Measurements from ENCODE around the gene MBNL2. TPM values are rescaled to one million over a fixed set of nuclear protein-coding genes. Genes with fewer than 3 reads are reported as not detected.
A peak's percentile ranks its signal among the peaks of the same experiment; 100 is the strongest.

Gene MBNL2
- total RNA-seq, 1 donor from 2014 or later = 16.9 TPM

- Mint-ChIP-seq H3K9me3 (peaks cover 3% of the 10 kb centered on the region), H3K27ac (ENCODE audit: unreplicated experiment) (no peak overlapping the region), H3K4me3 (no peak overlapping the region), H3K4me1 (peaks cover 12% of the 10 kb centered on the region), H3K27me3 (ENCODE audit: low read depth) (no peaks in the 10 kb centered on the region), H3K36me3 (ENCODE audit: low read depth) (peaks cover 5% of the 10 kb centered on the region)
- TF ChIP-seq, protein P1, sequence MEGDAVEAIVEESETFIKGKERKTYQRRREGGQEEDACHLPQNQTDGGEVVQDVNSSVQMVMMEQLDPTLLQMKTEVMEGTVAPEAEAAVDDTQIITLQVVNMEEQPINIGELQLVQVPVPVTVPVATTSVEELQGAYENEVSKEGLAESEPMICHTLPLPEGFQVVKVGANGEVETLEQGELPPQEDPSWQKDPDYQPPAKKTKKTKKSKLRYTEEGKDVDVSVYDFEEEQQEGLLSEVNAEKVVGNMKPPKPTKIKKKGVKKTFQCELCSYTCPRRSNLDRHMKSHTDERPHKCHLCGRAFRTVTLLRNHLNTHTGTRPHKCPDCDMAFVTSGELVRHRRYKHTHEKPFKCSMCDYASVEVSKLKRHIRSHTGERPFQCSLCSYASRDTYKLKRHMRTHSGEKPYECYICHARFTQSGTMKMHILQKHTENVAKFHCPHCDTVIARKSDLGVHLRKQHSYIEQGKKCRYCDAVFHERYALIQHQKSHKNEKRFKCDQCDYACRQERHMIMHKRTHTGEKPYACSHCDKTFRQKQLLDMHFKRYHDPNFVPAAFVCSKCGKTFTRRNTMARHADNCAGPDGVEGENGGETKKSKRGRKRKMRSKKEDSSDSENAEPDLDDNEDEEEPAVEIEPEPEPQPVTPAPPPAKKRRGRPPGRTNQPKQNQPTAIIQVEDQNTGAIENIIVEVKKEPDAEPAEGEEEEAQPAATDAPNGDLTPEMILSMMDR (conservative IDR thresholded peaks at IDR 0.05) = no peak
- no peak for DNase-seq (ENCODE audit: low read depth, low spot score)
These were observed 97.1 kb downstream of the MBNL2 start for GRCh38 chr13:97319113-97319720.

- no peaks in the 10 kb centered on the region for H3K9me3 Mint-ChIP-seq
- DNase-seq (ENCODE audit: low read depth, low spot score) = no peak
- H3K4me1 Mint-ChIP-seq = peaks cover 12% of the 10 kb centered on the region
- no peak overlapping the region for H3K27ac Mint-ChIP-seq (ENCODE audit: unreplicated experiment)
- H3K27me3 Mint-ChIP-seq (ENCODE audit: low read depth) = no peaks in the 10 kb centered on the region
- TF ChIP-seq, protein P1 (conservative IDR thresholded peaks at IDR 0.05) = no peak
- no peaks in the 10 kb centered on the region for H3K36me3 Mint-ChIP-seq (ENCODE audit: low read depth)
- H3K4me3 Mint-ChIP-seq = no peak overlapping the region
These were observed 99.0 kb downstream of the MBNL2 start for GRCh38 chr13:97321101-97321500.

DNA sequence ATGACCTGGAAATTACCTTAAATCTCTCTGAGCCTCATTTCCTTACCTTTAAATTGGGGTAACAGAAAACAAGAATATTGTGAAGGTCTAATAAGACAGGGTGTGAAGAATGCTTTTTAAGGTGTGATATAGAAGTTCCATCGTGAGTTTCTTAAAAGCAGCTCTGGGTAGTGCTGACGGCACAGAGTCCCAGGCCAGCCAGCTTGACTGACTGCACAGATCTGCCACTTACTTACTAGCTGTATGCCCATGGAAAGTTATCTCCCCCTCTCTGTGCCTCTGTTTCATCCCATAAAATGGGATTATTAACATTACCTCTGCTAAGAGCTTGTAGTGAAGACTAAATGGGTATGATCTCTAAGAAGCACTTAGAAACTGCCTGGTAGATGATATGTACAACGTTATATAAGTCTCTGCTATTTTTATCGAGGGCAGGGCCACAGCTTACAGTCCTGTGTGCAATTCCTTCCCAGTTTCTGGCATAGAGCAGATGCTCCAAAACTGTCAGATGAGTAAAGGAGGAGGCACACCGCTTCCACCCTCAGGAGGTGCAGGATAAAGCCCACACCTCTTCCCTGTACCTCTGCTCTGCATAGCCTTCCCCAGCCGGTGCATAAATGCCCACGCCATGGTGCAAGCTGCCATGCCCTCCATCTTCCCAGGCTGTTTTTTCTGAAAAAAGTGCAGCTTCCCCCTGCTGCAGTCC is 99.6 kb downstream of the MBNL2 start:
- no peak overlapping the region for H3K4me3 Mint-ChIP-seq

DNA sequence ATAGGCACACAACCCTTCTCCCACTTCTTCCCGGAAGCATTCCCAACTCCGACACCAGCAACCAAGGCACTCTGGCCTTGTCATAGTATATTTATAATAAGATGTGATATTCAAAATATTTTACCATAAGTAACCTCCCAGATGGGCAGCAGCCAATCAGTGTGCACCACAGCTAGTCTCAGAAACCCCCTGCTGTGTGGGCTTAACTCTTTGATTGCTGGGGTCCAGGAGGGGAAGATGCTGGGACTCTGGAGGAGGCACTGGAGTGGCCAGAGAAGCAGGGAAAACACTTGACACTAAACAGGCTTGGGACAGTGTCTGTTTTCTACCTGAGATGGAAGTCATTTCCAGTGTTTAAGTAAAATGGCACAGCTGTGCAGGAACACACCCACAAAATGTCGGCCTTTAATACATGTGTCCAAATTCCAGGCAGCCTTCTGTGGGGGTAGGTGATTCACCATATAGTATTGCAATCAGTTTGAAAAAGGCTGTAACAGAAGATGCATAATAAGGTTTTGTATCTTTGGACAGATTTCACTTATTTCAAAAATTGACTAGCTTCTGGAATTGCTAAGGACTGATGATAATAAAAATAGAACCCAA is 100.7 kb downstream of the MBNL2 start:
- no peak for DNase-seq (ENCODE audit: low read depth, low spot score)
- Mint-ChIP-seq H3K36me3 (ENCODE audit: low read depth) (no peaks in the 10 kb centered on the region), H3K27me3 (ENCODE audit: low read depth) (no peaks in the 10 kb centered on the region), H3K9me3 (no peaks in the 10 kb centered on the region), H3K4me3 (no peak overlapping the region), H3K27ac (ENCODE audit: unreplicated experiment) (peak overlapping the region; percentile 39), H3K4me1 (peaks cover 20% of the 10 kb centered on the region)
- TF ChIP-seq, protein P1 (conservative IDR thresholded peaks at IDR 0.05) = no peak

More for the DNA sequence above, 99.6 kb downstream of the MBNL2 start:
- Mint-ChIP-seq H3K27me3 (ENCODE audit: low read depth) (no peaks in the 10 kb centered on the region), H3K27ac (ENCODE audit: unreplicated experiment) (no peak overlapping the region), H3K36me3 (ENCODE audit: low read depth) (no peaks in the 10 kb centered on the region), H3K4me1 (peaks cover 12% of the 10 kb centered on the region), H3K9me3 (no peaks in the 10 kb centered on the region)
- no peak for DNase-seq (ENCODE audit: low read depth, low spot score)
- TF ChIP-seq, protein P1 (conservative IDR thresholded peaks at IDR 0.05) = no peak

DNA sequence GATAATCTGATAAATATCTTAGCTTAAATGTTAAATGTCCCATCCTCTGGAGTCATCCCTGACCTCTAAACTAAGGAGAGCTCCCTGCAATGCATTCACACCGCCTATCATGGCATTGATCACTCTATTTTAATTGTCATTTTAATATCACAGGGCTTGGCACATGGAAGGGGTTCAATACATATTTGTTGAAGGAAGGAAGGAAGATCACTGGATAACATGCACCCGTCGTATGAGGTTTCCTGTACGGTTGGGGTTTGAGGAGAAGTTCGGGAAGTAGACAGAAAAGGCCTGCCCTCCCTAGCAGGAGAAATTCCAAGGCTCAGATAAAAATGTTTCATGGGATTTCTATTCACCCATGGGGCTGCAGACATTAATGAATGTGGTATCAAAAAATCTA is 102.0 kb downstream of the MBNL2 start:
- Mint-ChIP-seq H3K27me3 (ENCODE audit: low read depth) (no peaks in the 10 kb centered on the region), H3K4me1 (peaks cover 29% of the 10 kb centered on the region), H3K4me3 (no peak overlapping the region), H3K27ac (ENCODE audit: unreplicated experiment) (peak overlapping the region; percentile 53), H3K36me3 (ENCODE audit: low read depth) (no peaks in the 10 kb centered on the region), H3K9me3 (no peaks in the 10 kb centered on the region)
- DNase-seq (ENCODE audit: low read depth, low spot score) = no peak
- TF ChIP-seq, protein P1 (conservative IDR thresholded peaks at IDR 0.05) = no peak

Data from neural crest cell (in vitro differentiated cells).